HG02852 (cell line): ENCODE measurements around the gene RAB17.

Experiments used
- ATAC-seq: cut with Tn5 transposase; IDR thresholded peaks from one replicate; pipeline ENCODE4 v1.9.1; 2021; ENCODE audit warnings: mild to moderate bottlenecking, moderate library complexity; ENCODE audit not compliant: unreplicated experiment

Gene RAB17

DNA sequence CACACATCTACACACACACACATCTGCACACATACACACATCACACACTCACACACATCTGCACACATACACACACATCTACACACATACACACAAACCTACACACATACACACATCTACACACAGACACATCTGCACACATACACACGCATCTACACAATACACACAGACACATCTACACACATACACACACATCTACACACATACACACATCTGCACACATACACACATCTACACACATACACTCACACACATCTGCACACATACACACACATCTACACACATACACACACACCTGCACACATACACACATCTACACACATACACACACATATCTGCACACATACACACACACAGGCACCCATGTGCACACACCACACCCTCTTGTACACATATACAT is 24.6 kb downstream of the RAB17 start:
- ATAC-seq, result no peak

DNA sequence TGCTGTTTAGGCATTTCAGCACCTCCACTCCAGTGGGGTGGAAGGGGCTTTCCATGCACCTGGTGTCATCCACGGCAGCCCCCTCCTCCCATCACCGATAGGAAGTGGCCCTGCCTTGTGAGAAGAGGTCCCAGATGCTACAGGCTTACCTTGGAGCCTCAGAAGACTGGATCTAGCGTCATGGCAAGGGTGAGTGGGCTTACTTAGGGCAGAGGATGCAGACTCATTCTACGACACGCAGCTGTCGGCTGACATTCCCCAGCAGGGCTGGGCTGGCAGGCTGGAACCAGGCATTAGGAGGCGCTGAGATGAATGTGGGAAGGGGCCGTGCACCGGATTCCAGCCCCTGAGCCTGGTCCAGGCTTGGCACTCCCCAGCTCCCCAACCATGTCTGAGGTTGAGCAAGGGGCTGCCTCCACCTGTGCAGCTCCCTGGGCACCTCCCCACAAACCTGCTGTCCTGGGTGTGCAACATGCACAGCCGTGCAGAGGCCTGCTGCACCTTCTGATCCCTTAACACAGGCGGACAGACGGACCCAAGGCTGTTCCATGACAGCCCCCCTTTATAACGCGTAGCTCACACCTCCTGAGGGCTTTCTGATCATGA is 25.9 kb downstream of the RAB17 start:
- no peak for ATAC-seq

DNA sequence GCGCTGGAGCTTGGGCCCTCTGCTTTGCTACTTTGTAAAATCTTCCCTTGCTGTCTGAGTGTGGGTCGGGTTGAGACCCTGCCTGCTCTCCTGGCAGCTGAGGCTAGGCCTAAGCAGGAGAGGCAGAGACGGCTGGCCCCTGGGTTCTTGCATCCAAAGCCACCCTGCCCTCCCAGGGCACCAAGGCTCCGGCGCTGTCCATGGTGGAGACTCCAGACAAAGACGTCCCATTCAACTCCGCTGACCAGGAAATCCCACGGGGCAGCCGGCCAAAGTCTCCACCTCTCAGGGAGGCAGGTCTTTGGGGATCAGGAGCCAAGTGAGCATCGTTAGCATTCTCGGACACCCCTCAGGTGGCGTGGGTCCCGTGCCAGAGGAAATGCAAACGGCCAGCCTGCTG is 26.7 kb downstream of the RAB17 start:
- no peak for ATAC-seq

DNA sequence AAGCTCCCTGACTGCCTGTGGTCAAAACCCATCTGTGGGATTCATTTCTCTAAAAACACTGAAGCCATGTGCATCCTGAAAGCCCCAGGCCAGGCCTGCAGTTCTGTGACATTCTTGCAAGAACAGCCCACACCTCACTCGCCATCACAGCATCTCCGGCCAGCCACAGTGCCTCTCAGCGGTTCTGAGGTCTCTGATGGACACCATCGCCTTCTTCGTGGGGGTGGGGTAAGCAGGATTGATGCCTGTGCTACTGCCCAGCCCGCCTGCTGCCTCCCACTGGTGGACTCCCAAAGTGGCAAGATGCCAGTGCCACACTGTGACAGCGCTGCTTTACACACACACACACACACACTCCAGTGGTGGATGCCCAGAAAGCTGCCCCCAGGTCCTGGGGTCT is 29.3 kb downstream of the RAB17 start:
- no peak for ATAC-seq

DNA sequence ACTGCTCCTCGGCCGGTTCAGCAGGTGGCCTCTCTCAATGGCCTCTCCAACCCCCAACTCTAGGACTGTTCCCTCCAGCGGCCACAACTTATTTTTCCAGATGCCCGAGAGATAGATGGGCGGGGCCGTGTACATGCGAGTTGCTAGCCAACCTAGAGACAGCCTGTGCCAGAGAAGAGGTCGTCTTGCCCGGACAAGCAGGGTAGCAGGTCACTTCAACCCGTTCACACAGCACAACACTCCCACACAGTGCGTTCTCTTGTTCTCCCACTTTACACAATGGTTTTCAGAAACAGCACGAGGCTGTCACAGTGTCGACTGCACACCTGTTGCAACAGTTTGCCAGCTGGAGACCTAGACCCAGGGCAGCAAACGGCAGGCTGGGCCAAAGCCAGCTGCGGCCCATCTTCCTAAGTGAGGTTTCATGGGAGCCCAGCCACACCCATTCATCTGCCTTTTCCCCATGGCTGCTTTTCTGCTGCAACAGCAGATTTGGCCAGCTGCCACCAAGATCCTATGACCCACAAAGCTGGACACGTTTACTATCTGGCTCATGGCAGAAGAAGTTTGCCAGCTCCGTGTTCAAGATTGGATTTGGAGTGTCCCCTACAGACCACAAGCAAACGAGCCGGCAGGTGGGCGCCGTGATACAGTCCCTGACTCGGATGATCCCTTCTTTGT is 31.4 kb downstream of the RAB17 start:
- no peak for ATAC-seq

DNA sequence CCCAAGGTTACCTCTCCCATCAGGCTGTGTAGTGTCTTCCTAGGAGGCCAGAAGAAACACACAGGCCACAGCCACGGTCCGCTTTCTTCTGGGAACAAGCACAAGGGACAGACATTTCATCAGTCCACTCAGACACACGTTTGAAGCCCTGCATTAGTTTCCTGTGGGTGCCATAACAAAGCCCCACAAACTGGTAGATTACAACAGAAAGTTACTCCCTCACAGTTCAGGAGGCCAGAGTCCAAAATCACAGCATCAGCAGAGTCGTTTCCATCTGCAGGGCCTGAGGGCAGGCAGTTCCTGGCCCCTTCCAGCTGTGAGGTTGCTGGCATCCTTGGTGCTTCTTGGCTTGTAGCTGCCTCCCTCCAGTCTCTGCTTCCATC is 32.9 kb downstream of the RAB17 start:
- peak; percentile 30 for ATAC-seq

DNA sequence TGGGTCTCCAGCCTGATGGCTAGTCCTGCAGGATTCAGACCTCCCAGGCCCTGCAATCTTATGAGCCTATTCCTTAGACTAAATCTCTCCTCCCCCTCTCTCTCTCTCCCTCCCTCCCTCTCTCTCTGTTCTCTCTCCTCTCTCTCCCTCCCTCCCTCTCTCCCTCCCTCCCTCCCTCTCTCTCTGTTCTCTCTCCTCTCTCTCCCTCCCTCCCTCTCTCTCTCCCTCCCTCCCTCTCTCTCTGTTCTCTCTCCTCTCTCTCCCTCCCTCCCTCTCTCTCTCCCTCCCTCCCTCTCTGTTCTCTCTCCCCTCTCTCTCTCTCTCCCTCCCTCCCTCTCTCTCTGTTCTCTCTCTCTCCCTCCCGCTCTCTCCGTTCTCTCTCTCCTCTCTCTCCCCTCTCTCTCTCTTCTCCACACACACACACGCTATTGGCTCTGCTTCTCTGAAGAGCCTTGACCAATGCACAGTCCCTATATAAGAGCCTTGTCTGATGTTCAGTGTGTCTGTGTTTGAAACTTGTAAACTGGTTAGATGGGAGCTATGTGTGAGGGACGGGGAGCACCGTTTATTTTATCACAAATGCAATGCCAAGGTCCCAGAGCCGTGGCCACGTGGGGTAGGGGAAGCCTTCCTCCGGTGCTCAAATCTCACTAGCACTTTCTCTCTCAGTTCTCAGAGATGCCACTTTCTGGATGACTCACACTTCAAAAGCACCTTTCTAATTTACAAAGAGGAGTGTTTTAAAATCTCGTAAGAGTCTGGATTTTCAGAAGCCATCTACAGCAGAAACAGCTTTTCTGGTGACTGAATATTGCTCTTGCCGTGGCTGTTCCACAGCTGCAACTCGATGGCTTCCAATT is 33.5 kb downstream of the RAB17 start:
- peak; percentile 92 for ATAC-seq

DNA sequence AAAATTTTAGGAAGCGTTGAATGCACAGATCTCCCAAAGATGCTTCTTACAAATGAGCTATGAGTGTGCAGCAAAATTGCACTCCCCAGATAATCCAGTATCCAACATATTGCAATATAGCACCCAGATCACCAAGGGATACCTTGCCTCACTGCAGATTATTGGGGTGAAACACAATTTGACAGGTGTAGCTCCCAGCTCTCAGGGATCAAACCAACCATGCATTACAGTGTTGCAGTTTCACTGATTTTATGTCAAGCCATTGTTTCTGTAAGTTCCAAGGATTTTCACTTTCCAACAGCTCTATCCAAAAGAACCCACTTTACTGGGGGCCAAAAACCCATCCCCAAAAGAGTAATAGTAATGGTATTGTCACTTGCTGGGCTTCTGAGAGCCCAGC is 35.0 kb downstream of the RAB17 start:
- no peak for ATAC-seq

DNA sequence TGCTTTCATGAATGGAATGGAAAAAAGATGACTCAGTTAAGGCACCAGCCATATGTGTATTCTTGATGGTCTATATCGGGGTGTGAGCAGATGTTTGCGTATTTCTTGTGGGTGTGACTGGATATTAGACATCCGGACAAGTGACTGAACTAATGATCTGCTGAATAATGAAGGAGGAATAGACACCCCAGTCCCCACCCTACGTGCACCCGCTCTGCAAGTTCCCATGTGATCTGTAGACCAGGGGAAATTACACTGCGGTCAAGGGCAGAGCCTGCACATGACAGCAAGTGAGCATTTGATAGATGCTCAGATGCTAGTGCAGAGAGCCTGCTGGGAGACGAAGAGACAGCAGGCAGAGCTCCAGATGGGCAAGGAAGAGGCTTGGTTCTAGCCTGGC is 36.6 kb downstream of the RAB17 start:
- ATAC-seq, result no peak

DNA sequence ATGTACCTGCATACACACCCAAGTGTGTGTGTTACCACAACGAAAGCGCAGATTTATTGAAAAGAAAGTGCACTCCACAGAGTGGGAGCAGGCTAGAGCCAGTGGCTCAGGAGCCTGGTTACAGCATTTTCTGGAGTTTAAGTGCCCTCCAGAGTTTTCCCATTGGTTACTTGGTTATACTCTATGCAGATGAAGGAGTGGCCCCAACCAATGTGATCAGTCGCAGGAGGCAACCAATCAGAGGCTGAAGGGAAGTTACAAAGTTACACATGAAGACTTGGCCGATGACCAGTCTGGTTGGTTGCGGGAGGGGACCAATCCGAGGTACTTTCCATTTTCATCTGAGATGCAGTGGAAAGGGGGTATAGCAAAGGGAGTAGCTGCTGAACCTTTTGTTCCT is 37.6 kb downstream of the RAB17 start:
- ATAC-seq, result no peak

DNA sequence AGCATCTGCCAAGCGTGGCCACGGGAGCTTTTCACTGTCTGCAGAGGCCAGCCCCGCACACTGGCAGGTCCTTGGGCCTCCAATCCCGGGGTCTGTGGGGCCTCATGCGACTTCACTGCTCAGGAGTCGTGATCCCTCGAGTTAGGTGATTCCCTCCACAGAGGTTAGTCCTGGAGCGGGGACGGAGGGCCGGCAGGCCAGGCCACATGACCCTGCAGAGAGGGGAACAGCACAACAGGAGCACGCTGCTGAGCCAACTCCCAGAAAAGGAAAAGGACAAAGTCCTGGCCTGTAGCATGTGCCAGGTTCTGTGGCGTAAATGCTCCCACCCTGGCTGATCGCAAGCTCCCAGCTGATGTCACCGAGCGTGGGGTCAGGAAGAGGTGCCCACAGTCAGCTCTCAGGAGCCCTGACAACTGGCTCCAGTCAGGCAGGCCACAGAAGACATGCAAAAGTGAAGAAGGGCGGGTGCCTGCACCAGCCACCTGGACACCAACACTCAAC is 39.4 kb downstream of the RAB17 start:
- no peak for ATAC-seq

DNA sequence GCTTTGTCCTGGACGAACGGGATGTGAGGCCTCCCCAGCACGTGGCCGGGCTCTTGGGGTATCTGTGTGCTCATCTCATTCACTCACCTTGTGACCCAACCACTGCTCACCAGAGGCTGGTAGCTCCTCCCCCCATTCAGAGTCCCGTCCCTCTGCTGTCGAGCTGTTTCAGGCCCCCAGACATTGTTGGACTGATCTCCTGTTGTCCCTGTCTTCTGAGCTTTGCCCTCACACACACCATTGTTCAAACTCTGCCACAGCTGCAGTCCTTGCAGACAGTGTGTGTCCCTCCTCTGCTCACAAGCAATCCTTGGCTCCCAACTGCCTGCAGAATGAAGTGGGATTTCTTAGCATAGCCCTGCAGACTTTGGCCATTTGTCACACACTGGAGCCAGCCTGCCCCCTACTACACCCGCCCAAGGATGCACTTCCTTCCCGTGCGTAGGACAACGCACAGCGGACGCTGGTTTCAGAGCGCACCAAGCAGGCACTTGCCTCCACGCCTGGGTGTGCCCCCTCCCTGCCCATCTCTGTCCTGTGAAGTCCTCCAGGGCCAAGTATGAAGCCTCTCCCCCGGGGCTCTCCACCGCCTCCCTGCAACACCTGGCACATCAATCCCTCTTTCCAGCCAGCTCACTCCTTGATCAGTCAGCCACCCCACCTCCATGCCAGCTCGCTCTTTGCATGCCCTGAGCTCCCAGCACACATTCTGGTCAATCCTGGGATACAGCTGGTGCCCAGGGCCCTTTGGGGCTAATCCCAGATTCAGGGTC is 40.7 kb downstream of the RAB17 start:
- ATAC-seq, result no peak

DNA sequence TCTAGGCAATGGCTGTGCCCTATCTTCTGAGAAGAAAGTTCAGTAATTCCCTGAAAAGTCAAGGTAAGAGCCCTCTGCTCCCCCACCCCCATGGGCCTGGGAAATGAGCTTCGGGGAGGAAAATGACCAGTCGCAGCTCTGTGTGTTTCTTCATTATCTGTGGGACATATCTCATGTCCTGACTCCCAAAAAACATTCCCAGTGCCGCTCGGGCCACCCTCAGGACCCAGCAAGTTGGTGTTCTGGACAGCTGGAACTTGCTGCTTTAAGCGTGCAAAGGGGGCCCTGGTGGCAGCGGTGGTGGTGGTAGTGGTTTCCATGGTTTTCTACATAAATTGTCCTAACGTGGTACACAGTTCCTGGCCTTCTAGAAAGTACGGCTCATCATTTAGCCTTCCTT is 41.3 kb downstream of the RAB17 start:
- no peak for ATAC-seq

DNA sequence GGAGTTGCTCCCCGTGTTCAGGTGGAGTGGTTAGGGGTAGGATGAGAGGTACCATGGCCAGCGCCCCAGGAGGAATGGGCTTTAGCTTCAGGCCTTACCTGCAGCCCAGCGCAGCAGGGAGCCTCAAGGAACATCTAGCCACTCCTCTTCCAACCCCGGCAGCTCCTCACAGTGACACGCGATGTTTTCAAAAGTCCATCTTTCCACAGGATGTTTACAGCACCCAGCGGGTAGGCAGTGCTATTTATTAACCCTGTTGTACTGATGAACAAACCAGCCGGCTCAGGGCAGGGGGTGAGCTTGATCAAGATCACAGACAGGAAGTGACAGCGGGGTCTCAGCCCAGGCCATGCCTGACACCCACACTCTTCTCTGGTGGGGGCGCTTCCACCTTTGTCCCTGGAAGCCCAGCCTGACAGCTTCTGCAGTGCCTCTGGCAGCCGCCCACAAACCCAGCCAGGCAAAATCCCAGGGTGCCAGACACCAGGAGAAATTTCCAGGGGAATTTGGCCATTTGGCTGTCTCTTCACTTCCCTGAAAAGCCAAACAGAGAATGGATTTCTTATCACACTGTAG is 42.6 kb downstream of the RAB17 start:
- ATAC-seq, result no peak

DNA sequence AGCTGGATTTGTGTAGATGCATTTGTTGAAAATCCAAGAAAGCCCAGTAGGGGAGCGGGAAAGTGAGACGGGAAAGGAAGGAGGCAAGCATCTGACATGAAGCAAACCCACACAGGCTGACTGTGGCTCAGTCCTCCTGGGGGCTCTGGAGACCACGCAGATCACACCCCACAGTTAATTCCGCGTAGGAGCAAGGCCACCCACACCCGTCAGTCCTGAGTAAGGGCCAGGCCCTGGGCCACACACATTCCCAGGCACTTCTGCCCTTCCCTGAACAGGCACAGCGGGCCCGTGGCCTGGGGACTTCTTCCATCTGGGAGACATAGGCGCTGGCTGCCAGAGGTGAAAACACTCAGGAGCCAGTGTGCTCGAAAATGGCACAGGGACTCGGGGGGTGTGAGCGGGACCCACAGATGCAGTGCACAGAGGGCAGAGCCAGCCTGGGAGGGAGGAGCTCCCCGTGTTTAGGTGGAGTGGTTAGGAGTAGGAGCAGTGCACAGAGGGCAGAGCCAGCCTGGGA is 43.6 kb downstream of the RAB17 start:
- no peak for ATAC-seq

DNA sequence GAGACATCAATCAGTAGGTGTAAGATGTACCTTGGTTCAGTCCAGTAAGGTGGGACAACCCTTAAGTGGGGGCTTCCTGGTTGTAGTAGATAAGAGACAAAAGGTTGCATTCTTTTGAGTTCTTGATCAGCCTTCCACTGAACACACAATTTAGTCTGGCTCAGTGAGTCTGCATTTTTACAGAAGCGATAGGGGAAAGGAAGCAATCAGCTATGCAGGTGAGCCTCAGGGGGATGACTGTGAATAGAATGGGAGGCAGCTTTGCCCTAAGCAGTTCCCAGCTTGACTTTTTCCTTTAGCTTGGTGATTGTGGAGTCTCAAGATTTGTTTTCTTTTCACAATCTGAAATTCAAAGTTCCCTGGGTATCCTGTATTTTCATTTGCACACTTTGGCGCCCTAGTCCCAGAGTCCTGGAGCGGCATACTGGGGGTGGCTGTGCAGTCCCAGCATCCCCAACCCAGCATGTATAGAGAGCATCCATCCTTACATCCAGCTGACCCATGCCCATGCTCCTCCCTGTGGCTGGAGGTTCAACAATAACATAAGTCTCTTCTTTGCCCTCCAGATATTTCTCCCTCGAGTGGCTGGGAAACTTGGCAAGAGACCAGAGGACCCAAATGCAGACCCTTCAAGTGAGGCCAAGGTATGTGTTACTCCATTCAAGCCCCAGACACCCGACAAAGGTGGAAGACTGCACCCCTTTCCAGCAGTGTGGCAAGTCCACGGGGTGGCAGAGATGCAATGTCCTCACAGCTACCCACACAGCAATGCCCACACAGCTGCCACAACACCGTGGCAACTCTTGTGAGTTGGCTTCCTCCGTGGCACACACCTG is 44.3 kb downstream of the RAB17 start:
- no peak for ATAC-seq

DNA sequence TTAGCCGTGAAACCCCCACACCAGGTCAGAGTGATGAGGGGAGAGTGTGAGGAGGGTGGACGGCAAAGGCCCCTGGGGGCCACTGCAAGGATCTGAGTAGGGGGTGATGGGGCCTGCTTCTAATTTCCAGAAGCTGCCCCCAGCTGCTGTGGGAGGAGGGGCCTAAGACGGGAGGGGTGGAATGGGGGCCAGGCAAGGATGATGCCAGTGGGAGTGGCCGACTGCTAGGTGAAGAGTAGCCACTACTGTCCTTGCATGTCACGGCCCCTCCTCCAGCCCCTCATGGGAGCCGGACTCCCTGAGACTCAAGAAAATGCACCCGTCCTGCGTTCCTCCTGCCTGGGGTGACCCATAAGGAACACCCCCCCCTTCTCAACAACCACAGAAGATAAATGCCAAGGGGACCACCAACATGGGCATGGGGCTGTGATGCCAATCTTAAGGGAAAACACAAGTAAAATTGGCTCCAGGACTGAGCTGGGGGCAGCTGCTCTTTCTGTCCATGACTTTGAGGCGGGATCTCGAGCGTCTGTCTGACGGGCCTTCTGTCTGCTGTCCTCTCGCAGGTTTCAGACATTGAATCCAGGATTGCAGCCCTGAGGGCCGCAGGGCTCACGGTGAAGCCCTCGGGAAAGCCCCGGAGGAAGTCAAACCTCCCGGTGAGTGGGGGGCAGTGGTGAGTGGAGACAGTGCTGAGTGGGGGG is 48.4 kb downstream of the RAB17 start:
- no peak for ATAC-seq

DNA sequence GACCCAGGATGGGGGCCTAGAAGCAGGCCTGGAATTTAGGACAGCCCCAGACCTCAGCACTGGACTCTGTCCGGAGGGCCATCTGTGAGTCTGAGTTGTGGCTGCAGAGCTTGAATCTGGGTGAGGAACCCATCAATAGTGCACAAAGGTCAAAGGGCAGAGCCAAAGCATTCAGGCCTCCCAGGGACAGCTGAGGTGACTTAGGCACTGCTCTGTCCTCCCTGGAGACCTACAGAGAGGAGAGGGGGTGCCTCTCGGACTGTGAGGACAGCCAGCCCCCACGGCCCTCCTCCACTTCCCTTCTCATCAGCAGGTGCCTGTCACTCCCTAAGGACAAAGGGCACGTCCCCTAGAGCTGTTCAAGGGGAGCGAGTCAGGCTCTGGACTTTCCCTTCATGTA is 49.3 kb downstream of the RAB17 start:
- no peak for ATAC-seq

DNA sequence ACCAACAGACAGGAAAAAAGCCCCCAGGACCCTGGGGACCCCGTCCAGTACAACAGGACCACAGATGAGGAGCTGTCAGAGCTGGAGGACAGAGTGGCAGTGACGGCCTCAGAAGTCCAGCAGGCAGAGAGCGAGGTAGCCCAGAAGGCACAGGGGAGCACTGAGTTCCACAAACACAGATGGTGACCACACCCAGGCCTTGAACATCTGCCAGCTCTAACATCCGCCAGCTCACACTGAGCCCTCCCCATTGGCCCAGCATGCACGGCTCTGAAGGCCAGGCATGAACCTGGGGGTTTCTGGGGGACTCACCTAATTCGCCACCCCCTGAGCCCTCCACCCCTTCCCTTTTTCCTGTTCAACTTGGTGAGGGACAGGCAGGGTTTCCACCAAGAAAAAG is 49.7 kb downstream of the RAB17 start:
- ATAC-seq, result no peak
